ENCODE data around the gene CHST3.
"Not testable (repeated sequence)": the region's sequence is repeated elsewhere in the genome, so short reads cannot be mapped to it uniquely, and the experiment has no call there.

The CHST3 gene

DNA sequence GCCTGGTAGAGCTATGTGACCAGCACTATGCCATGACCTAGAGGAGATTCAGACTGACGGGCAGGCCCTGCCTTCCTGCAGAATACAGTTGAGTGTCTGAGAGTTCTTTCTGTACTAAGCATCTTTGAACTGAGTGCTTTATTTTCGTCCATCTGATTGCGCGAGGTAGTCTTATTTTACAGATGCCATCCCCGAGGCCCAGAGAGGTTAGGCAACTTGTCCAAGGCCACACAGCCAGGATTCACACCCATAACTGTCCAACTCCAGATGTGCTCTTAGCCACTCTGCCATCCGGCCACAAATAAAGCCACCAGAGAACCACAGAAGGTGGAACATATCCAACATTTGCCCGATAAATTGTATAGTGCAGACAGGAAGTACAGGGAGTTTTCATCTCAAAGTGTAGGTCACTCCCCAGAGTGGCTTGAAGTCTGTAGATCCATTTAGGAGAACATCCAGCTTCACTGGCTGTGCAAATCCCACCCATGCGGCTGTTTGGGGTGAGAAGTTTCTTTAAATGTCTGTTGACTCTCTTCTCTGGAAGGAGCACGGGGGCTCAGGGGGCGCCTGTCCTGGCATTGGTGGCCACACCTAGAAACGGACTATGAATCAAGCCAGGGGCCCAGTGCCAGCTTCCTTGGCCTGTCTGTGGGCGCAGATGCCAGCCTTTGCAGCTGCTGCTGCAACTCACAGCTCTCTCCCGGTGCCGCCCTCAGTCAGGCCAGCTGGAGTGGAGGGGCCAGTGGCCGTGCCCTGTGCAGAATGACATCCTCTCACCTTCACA, 11.1 kb downstream of the CHST3 start:
- H3K4me3 ChIP-seq (ENCODE audit: low read depth, low read length), result no peak overlapping the region
- TF ChIP-seq, protein P1, sequence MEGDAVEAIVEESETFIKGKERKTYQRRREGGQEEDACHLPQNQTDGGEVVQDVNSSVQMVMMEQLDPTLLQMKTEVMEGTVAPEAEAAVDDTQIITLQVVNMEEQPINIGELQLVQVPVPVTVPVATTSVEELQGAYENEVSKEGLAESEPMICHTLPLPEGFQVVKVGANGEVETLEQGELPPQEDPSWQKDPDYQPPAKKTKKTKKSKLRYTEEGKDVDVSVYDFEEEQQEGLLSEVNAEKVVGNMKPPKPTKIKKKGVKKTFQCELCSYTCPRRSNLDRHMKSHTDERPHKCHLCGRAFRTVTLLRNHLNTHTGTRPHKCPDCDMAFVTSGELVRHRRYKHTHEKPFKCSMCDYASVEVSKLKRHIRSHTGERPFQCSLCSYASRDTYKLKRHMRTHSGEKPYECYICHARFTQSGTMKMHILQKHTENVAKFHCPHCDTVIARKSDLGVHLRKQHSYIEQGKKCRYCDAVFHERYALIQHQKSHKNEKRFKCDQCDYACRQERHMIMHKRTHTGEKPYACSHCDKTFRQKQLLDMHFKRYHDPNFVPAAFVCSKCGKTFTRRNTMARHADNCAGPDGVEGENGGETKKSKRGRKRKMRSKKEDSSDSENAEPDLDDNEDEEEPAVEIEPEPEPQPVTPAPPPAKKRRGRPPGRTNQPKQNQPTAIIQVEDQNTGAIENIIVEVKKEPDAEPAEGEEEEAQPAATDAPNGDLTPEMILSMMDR (IDR thresholded peaks at IDR 0.05; ENCODE audit: borderline replicate concordance, insufficient read depth, low read depth, low read length), result no peak

DNA sequence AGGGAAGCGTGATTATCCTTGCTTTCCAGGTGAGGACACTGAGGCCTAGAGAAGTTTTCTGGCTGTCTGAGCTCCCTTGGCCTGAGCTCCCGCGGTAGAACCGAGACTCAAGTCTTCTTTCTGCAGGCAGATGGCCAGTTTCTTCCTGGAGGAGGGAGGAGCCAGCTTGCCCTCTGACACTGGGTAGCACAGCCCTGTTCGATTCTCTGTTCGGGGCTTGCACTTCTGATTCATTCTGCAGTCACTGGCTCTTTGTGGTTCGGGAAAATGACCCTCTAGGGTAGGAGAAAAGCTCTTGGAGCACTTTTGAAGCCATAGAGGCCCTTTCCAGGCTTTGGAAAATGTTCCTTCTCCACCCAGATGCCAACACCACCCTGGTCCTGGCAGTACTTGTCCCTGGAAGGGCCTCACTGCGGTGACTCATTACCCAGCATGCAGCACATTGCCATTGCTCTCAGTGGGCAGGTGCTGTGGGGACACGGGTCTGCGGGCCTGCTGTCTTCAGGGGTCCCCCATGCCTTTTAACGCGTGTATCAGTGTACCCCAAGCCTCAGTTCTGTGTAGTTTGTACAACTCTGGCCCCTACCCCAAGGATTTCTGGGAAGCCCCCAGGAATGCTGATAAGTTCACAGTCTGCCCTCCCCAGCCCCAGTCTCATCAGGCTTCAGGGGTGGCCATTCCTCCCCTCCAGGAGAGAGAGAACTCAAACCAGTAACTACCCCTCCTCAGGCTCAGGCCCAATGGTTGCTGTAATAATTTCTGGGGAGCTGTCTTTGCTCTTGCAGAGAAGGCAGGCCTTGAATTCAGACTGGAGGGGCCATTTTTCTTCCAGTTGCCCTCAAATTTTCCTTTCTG, 11.9 kb downstream of the CHST3 start:
- TF ChIP-seq, protein P1 (IDR thresholded peaks at IDR 0.05; ENCODE audit: borderline replicate concordance, insufficient read depth, low read depth, low read length), result no peak
- H3K4me3 ChIP-seq (ENCODE audit: low read depth, low read length), result no peak overlapping the region

DNA sequence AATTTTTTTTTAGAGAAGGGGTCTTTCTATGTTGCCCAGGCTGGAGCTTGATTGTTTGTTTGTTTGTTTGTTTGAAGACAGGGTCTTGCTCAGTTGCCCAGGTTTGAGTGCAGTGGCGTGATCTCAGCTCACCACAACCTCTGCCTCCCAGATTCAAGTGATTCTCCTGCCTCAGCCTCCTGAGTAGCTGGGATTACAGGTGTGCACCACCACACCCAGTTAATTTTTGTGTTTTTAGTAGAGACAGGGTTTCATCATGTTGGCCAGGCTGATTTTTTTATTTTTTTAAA, 13.4 kb downstream of the CHST3 start:
- not testable (repeated sequence) for H3K4me3 ChIP-seq (ENCODE audit: low read depth, low read length)

DNA sequence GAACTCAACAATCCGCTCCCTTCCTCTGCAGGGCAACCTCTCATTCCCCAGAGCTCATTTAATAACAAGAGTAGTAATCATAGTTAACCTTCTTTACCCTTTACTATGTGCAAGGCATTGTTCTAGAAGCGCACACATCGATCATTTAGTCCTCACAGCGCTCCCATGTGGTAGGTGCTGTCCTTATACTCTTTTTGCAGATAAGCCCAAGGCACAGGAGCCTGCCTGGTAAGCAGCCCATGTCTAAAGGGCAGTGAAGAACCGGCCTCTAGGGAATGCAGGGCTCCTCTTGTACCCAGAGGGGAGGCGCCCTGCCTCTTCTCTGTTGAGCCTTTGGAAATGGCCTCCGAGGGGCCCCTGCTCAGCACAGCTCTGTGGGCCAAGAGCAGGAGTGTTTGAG, 14.3 kb downstream of the CHST3 start:
- TF ChIP-seq, protein P1 (IDR thresholded peaks at IDR 0.05; ENCODE audit: borderline replicate concordance, insufficient read depth, low read depth, low read length), result no peak

DNA sequence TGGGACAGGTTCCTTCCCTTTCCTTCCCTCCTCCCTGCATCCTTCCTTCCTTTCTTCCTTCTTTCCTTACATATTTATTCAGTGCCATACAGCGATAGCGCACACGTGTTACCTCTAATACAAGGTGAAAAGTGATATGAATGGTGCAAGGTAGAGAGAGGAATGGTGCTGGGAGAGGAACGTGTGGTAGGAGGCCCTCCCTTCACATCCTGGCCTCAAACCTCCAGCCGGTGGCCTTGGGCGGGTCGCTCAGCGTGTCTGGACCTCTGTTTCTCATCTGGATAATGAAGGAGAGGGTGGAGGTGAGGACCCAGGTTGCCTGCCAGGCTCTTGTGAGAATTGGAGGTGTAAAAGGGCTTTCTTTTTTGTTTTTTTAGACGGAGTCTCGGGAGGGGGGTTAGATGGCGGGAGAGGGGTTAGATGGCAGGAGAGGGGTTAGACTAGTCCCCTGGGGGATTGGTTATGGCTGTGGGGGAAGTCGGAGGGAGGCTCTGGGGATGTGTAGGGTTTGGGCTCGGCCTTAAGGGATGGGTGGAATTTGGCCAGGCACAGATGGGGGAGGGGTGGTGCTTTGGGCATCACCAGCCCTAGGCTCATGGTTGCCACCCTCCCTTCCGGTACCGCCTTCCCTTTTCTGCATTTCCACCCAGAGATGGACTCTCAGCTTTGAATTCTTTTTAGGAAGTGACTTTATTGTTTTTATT, 14.9 kb downstream of the CHST3 start:
- no peak overlapping the region for H3K4me3 ChIP-seq (ENCODE audit: low read depth, low read length)

More for the DNA sequence above, 14.3 kb downstream of the CHST3 start:
- H3K4me3 ChIP-seq (ENCODE audit: low read depth, low read length), result no peak overlapping the region

DNA sequence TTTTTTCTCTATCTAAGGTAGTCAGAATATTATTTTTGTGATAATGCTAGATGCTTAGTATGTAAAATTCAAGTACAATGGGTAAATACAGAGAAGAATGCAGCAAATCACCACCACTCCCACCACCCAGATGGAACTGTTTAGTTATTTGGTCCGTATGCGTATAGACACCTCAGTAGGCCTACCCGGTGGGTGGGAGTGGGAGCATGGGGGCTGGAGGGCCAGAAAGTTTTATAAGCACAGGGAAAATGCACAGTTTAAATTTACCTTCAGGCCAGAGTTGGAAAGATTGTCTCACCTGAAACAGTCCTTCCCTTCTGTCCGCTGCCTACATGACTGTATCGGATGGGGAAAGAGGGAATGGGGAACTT, 15.5 kb downstream of the CHST3 start:
- TF ChIP-seq, protein P1 (IDR thresholded peaks at IDR 0.05; ENCODE audit: borderline replicate concordance, insufficient read depth, low read depth, low read length), result no peak
- H3K4me3 ChIP-seq (ENCODE audit: low read depth, low read length), result no peak overlapping the region

More for the DNA sequence above, 14.9 kb downstream of the CHST3 start:
- TF ChIP-seq, protein P1 (IDR thresholded peaks at IDR 0.05; ENCODE audit: borderline replicate concordance, insufficient read depth, low read depth, low read length), result no peak

DNA sequence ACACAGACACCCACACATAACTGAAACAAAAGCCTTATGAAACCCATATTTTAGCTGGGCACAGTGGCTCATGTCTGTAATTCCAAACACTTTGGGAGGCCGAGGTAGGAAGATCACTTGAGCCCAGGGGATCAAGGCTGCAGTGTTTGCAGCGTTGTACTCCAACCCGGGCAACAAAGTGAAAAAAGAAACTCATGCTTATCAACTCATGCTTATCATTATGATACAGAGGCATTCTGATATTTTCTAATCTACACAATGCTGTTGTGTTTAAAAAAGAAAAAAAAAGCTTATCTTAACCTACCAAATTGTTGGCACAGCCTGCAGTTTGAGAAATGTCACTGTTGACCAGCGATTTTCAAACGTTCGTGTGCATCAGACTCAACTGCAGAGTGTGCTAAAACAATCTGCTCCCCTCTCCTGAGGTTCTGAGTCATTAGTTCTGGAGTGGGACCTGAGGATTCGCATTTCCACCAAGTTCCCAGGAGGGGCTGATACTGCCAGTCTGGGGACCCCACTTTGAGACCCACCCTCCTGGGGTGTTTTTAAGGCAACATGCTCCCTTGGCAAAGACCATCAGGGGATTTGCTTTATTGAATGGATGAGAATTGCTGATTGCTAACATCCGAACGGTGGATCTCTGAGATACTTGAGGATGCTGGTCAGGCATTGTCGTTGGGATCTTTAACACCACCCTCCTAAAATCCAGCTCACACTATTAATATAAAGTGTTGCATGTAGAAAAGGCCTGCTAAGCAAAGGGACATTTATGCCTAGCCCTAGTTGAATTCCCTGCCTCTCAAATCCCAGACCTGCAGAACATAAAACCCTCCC, 16.2 kb downstream of the CHST3 start:
- no peak overlapping the region for H3K4me3 ChIP-seq (ENCODE audit: low read depth, low read length)

More for the DNA sequence above, 16.2 kb downstream of the CHST3 start:
- TF ChIP-seq, protein P1 (IDR thresholded peaks at IDR 0.05; ENCODE audit: borderline replicate concordance, insufficient read depth, low read depth, low read length), result no peak

All from GM12875 (cell line).